HG02884 (cell line): ENCODE measurements around the gene PLCH1.

Experiments
- ATAC-seq: cut with Tn5 transposase; IDR thresholded peaks from one replicate; pipeline ENCODE4 v1.9.1; 2021; ENCODE audit warnings: mild to moderate bottlenecking, moderate library complexity; ENCODE audit not compliant: unreplicated experiment

The PLCH1 gene

GRCh38 chr3:155394240-155394639, 350.6 kb downstream of the PLCH1 start:
- no peak for ATAC-seq

- no peak for ATAC-seq
These were observed 351.6 kb downstream of the PLCH1 start for GRCh38 chr3:155393316-155393715.

GRCh38 chr3:155392138-155392537, 352.7 kb downstream of the PLCH1 start:
- no peak for ATAC-seq

- no peak for ATAC-seq
These were observed 353.3 kb downstream of the PLCH1 start for GRCh38 chr3:155391551-155391958.

- ATAC-seq, result no peak
These were observed 353.8 kb downstream of the PLCH1 start for GRCh38 chr3:155391104-155391503.

- ATAC-seq, result no peak
These were observed 354.5 kb downstream of the PLCH1 start for GRCh38 chr3:155390351-155390750.

- no peak for ATAC-seq
These were observed 356.5 kb downstream of the PLCH1 start for GRCh38 chr3:155388417-155388816.

- no peak for ATAC-seq
These were observed 357.3 kb downstream of the PLCH1 start for GRCh38 chr3:155387571-155387970.

GRCh38 chr3:155386919-155387318, 358.0 kb downstream of the PLCH1 start:
- no peak for ATAC-seq

- ATAC-seq, result no peak
These were observed 358.8 kb downstream of the PLCH1 start for GRCh38 chr3:155385896-155386625.

- no peak for ATAC-seq
These were observed 362.4 kb downstream of the PLCH1 start for GRCh38 chr3:155382396-155383042.

GRCh38 chr3:155377847-155378246, 367.0 kb downstream of the PLCH1 start:
- no peak for ATAC-seq

- no peak for ATAC-seq
These were observed 367.8 kb downstream of the PLCH1 start for GRCh38 chr3:155377071-155377470.

- ATAC-seq, result no peak
These were observed 372.6 kb downstream of the PLCH1 start for GRCh38 chr3:155372281-155372680.

GRCh38 chr3:155370764-155371503, 373.9 kb downstream of the PLCH1 start:
- ATAC-seq, result no peak

- no peak for ATAC-seq
These were observed 374.7 kb downstream of the PLCH1 start for GRCh38 chr3:155370198-155370597.

- ATAC-seq, result no peak
These were observed 375.1 kb downstream of the PLCH1 start for GRCh38 chr3:155369735-155370134.

GRCh38 chr3:155369244-155369643, 375.6 kb downstream of the PLCH1 start:
- no peak for ATAC-seq

- no peak for ATAC-seq
These were observed 376.1 kb downstream of the PLCH1 start for GRCh38 chr3:155368786-155369185.

- no peak for ATAC-seq
These were observed 377.4 kb downstream of the PLCH1 start for GRCh38 chr3:155367506-155367905.

- ATAC-seq, result no peak
These were observed 379.6 kb downstream of the PLCH1 start for GRCh38 chr3:155365178-155365783.
